IMR-90 (cell line): ENCODE data around the gene SCGB1A1. TPM values are rescaled to one million over a fixed set of nuclear protein-coding genes. Genes with fewer than 3 reads are reported as not detected.
A peak's percentile ranks its signal among the peaks of the same experiment; 100 is the strongest.

Experiments
- ATAC-seq: fragments of 200-7000 bp; cut with Tn5 transposase; 2 replicates; pipeline ENCODE4 v1.9.1; 2020; ENCODE audit warnings: low read depth, mild to moderate bottlenecking, moderate library complexity
- BruUV-seq: library from RNA; stranded (reverse); fragments of 400-500 nt; replicated peaks from 2 replicates; lab custom pipeline; 2021; lab: Mats Ljungman, UMichigan
- CTCF ChIA-PET: fragments of 300-600 bp; formaldehyde crosslinking; extraction: SDS; loops from one replicate; lab custom pipeline; 2021; ENCODE audit warnings: antibody characterized with exemption; lab: Yijun Ruan, JAX
- POLR2A ChIA-PET: fragments of 300-600 bp; sonication (Branson Sonifier 250); formaldehyde crosslinking; loops from one replicate; lab custom pipeline; 2022; ENCODE audit warnings: antibody characterized with exemption; ENCODE audit not compliant: unreplicated experiment; lab: Charles Lee
- DNase-seq: peaks from one replicate; pipeline ENCODE4 v3.0.0; 2013
- H2AFZ ChIP-seq: replicated peaks from 2 replicates; pipeline ENCODE3; 2013; ENCODE audit warnings: low read length, mild to moderate bottlenecking; ENCODE audit not compliant: poor library complexity
- H2AK5ac ChIP-seq: 2 replicates; pipeline ENCODE4 v1.6.1; 2013; ENCODE audit warnings: low read depth, low read length, inconsistent platforms
- H2AK9ac ChIP-seq: replicated peaks from 2 replicates; pipeline ENCODE3; 2013; ENCODE audit warnings: mild to moderate bottlenecking, low read depth, low read length, moderate library complexity; ENCODE audit not compliant: poor library complexity
- H2BK120ac ChIP-seq: 2 replicates; pipeline ENCODE4 v1.6.1; 2013; ENCODE audit warnings: low read depth, low read length, inconsistent platforms
- H2BK15ac ChIP-seq: 3 replicates; pipeline ENCODE4 v1.6.1; 2013; ENCODE audit warnings: low read depth, low read length, inconsistent platforms
- H2BK20ac ChIP-seq: 2 replicates; pipeline ENCODE4 v1.6.1; 2013; ENCODE audit warnings: low read depth, mild to moderate bottlenecking, inconsistent platforms, low read length, moderate library complexity
- H2BK5ac ChIP-seq: 2 replicates; pipeline ENCODE4 v1.6.1; 2013; ENCODE audit warnings: mild to moderate bottlenecking, low read depth, low read length, inconsistent platforms; ENCODE audit not compliant: poor library complexity, severe bottlenecking
- H3K14ac ChIP-seq: replicated peaks from 2 replicates; pipeline ENCODE4 v1.6.1; 2013; ENCODE audit warnings: low read depth, low read length, inconsistent platforms
- H3K18ac ChIP-seq: 2 replicates; pipeline ENCODE4 v1.6.1; 2013; ENCODE audit warnings: low read depth, low read length, control low read depth
- H3K23ac ChIP-seq: 2 replicates; pipeline ENCODE4 v1.6.1; 2013; ENCODE audit warnings: low read depth, low read length, inconsistent platforms
- H3K27ac ChIP-seq: 2 replicates; pipeline ENCODE4 v1.5.1; 2013; ENCODE audit warnings: mild to moderate bottlenecking, control low read depth, low read length; ENCODE audit not compliant: insufficient read depth
- H3K27me3 ChIP-seq: 2 replicates; pipeline ENCODE4 v1.6.1; 2013; ENCODE audit warnings: low read length; ENCODE audit not compliant: control insufficient read depth, insufficient read depth
- H3K36me3 ChIP-seq: 2 replicates; pipeline ENCODE4 v1.6.1; 2013; ENCODE audit warnings: low read length, mixed read lengths; ENCODE audit not compliant: control insufficient read depth, insufficient read depth
- H3K4ac ChIP-seq: 2 replicates; pipeline ENCODE4 v1.6.1; 2013; ENCODE audit warnings: low read depth, low read length, inconsistent platforms
- H3K4me1 ChIP-seq: 2 replicates; pipeline ENCODE4 v1.6.1; 2013; ENCODE audit warnings: low read length, mixed read lengths; ENCODE audit not compliant: control insufficient read depth, insufficient read depth
- H3K4me2 ChIP-seq: 2 replicates; pipeline ENCODE4 v1.6.1; 2013; ENCODE audit warnings: low read depth, mild to moderate bottlenecking, control low read depth, low read length, moderate library complexity
- H3K4me3 ChIP-seq: 2 replicates; pipeline ENCODE4 v1.5.1; 2013; ENCODE audit warnings: low read depth, mild to moderate bottlenecking, control low read depth, low read length, moderate library complexity; ENCODE audit not compliant: insufficient read depth
- H3K56ac ChIP-seq: 2 replicates; pipeline ENCODE4 v1.6.1; 2013; ENCODE audit warnings: low read length, inconsistent platforms; ENCODE audit not compliant: insufficient read depth; ENCODE audit errors: extremely low read depth
- H3K79me1 ChIP-seq, 2 experiments: 2 replicates each; pipeline ENCODE4 v1.6.1; 2013; ENCODE audit warnings: low read length in 2 of 2, inconsistent platforms in 1 of 2, low read depth in 1 of 2
- H3K9ac ChIP-seq: 2 replicates; pipeline ENCODE4 v1.6.1; 2013; ENCODE audit warnings: low read depth, low read length, control low read depth
- H3K9me1 ChIP-seq: 2 replicates; pipeline ENCODE4 v1.6.1; 2013; ENCODE audit warnings: low read length, inconsistent platforms; ENCODE audit not compliant: insufficient read depth
- H3K9me3 ChIP-seq: 2 replicates; pipeline ENCODE4 v1.6.1; 2013; ENCODE audit warnings: low read length; ENCODE audit not compliant: control insufficient read depth, insufficient read depth
- H4K20me1 ChIP-seq: 2 replicates; pipeline ENCODE4 v1.6.1; 2013; ENCODE audit warnings: low read length, inconsistent platforms; ENCODE audit not compliant: insufficient read depth
- H4K5ac ChIP-seq: 2 replicates; pipeline ENCODE4 v1.6.1; 2013; ENCODE audit warnings: mild to moderate bottlenecking, low read depth, low read length, control low read depth
- H4K8ac ChIP-seq, 2 experiments: 2 replicates each; pipeline ENCODE4 v1.6.1; 2013; ENCODE audit warnings: low read depth in 2 of 2, low read length in 2 of 2, control low read depth in 1 of 2, inconsistent platforms in 1 of 2
- H4K91ac ChIP-seq: 2 replicates; pipeline ENCODE4 v1.6.1; 2013; ENCODE audit warnings: low read depth, low read length, inconsistent platforms; ENCODE audit not compliant: insufficient read depth
- BHLHE40 ChIP-seq: fragments of 150-350 bp; IDR thresholded peaks from 2 replicates; pipeline ENCODE4 v1.6.1; 2016; ENCODE audit warnings: mild to moderate bottlenecking, low read depth, low read length
- CHD1 ChIP-seq: IDR thresholded peaks from 2 replicates; pipeline ENCODE4 v1.6.1; 2012; ENCODE audit warnings: low read depth, low read length, improper control_type of control experiment
- MAFK ChIP-seq: IDR thresholded peaks from 2 replicates; pipeline ENCODE4 v1.6.1; 2012; ENCODE audit warnings: low read depth, low read length, improper control_type of control experiment
- RCOR1 ChIP-seq: IDR thresholded peaks from 2 replicates; pipeline ENCODE4 v1.6.1; 2012; ENCODE audit warnings: mild to moderate bottlenecking, low read length, improper control_type of control experiment; ENCODE audit not compliant: insufficient replicate concordance
- WGBS, 2 experiments: methylation state at CpG; one replicate each; pipeline versions ENCODE4 v1.1.5 to v1.1.7; 2013; ENCODE audit warnings: missing lambda C conversion rate in 2 of 2; ENCODE audit not compliant: insufficient read length in 1 of 2; ENCODE audit errors: extremely low coverage in 2 of 2; 5-methylcytosine and 5-hydroxymethylcytosine counted together
- dilution Hi-C: fragments of 300-500 bp; cut with HindIII; formaldehyde crosslinking; loops from one replicate; pipeline ENCODE4 v1.14.3; 2018; ENCODE audit warnings: low sequenced_read_pairs; ENCODE audit not compliant: unreplicated experiment
- in situ Hi-C: fragments of 300-500 bp; cut with MboI; formaldehyde crosslinking; loops from 3 replicates; pipeline ENCODE4 v1.14.3; 2019; ENCODE audit warnings: low sequenced_read_pairs, inconsistent platforms, mixed read lengths
- intact Hi-C: fragments of 100-400 bp; cut with micrococcal nuclease; formaldehyde crosslinking; loops from 2 replicates; pipeline ENCODE4 v1.10.0; 2022
- polyA plus RNA-seq, 3 experiments: library from polyadenylated mRNA; depleted of rRNA; stranded (reverse); fragments of >200 nt; gene quantifications; 2 replicates each; pipeline ENCODE4 v1.2.3, GENCODE V29; 2012; ENCODE audit warnings: low replicate concordance in 1 of 3
- total RNA-seq: library from RNA; depleted of rRNA; stranded (reverse); fragments of >200 nt; gene quantifications from 2 replicates; pipeline ENCODE4 v1.2.3, GENCODE V29; 2012

The SCGB1A1 gene
- total and polyA plus RNA-seq, 2 of the 4 experiments (the other 2 are of a cell fraction), result not detected

GRCh38 chr11:62419943-62420342 is 1.1 kb downstream of the SCGB1A1 start:
- Histone ChIP-seq H3K4me2 (peak overlapping the region; percentile 86), H4K91ac (no peak overlapping the region), H3K27ac (no peak overlapping the region; the same call in 1 of the 2 replicates), H3K14ac (no peak overlapping the region), H2BK15ac (no peak overlapping the region), H3K4me1 (peaks cover 7% of the 10 kb centered on the region), H4K5ac (no peak overlapping the region; the same call in 1 of the 2 replicates), H3K4ac (no peak overlapping the region), H2AFZ (no peak overlapping the region), H3K56ac (no peak overlapping the region), H3K18ac (no peak overlapping the region; the same call in 1 of the 2 replicates), H3K23ac (0 out of 2 replicates have a peak overlapping the region, but pooled peaks have one; percentile 64), H2AK9ac (no peak overlapping the region), H3K4me3 (no peak overlapping the region), H2AK5ac (no peak overlapping the region), H2BK120ac (no peak overlapping the region), H2BK20ac (no peak overlapping the region), H3K79me1 (no peaks in the 10 kb centered on the region; a peak in 1 of 4 replicates), H3K9ac (no peak overlapping the region), H4K8ac (no peak overlapping the region), H3K9me3 (no peaks in the 10 kb centered on the region), H3K9me1 (no peaks in the 10 kb centered on the region), H3K36me3 (no peaks in the 10 kb centered on the region), H3K27me3 (no peaks in the 10 kb centered on the region), H2BK5ac (peak overlapping the region; percentile 3), H4K20me1 (no peaks in the 10 kb centered on the region)
- dilution Hi-C loops (no loop called here), in situ Hi-C loops (loop anchor here (5.0 kb wide), 1 partner anchor 132 kb away; no protein-coding TSS in a partner anchor), intact Hi-C loops (no loop called here)
- WGBS, 2 experiments, result no CpG with 5 or more reads among the region's 1 CpG
- BruUV-seq, result no TSS peak
- DNase-seq (no peak), ATAC-seq (peak; percentile 25)
- no peak for TF ChIP-seq RCOR1
- no peak for TF ChIP-seq MAFK
- TF ChIP-seq CHD1, result no peak
- no peak for TF ChIP-seq BHLHE40
- CTCF ChIA-PET, result interaction anchor here (1.9 to 2.2 kb wide), 2 partner anchors 123 to 141 kb away, joined by 7 to 8 read pairs; no protein-coding TSS in a partner anchor
- POLR2A ChIA-PET, result no interaction called here
